ENCODE results near the gene LAMA4.

The LAMA4 gene

GRCh38 chr6:112253841-112254816 is at the start of gene LAMA4:
Gene LAMA4 (minus strand): TSS chr6:112254567. CDS start chr6:112254150, 417 bp downstream.
- no peak for DNase-seq (ENCODE audit: low read depth)

- no peak for DNase-seq (ENCODE audit: low read depth)
These were observed 47.9 kb upstream of the LAMA4 start for GRCh38 chr6:112302142-112302705.

- no peak for DNase-seq (ENCODE audit: low read depth)
These were observed 46.5 kb upstream of the LAMA4 start for GRCh38 chr6:112300896-112301295.

- DNase-seq (ENCODE audit: low read depth), result no peak
These were observed 44.5 kb upstream of the LAMA4 start for GRCh38 chr6:112298816-112299281.

- DNase-seq (ENCODE audit: low read depth), result no peak
These were observed 43.8 kb upstream of the LAMA4 start for GRCh38 chr6:112298021-112298745.

GRCh38 chr6:112296694-112297093 is 42.3 kb upstream of the LAMA4 start:
- DNase-seq (ENCODE audit: low read depth), result no peak

- no peak for DNase-seq (ENCODE audit: low read depth)
These were observed 41.8 kb upstream of the LAMA4 start for GRCh38 chr6:112296122-112296521.

GRCh38 chr6:112291161-112291762 is 36.9 kb upstream of the LAMA4 start:
- no peak for DNase-seq (ENCODE audit: low read depth)

GRCh38 chr6:112289038-112289566 is 34.7 kb upstream of the LAMA4 start:
- no peak for DNase-seq (ENCODE audit: low read depth)

GRCh38 chr6:112288475-112288874 is 34.1 kb upstream of the LAMA4 start:
- no peak for DNase-seq (ENCODE audit: low read depth)

- DNase-seq (ENCODE audit: low read depth), result no peak
These were observed 33.3 kb upstream of the LAMA4 start for GRCh38 chr6:112287577-112288225.

- DNase-seq (ENCODE audit: low read depth), result no peak
These were observed 32.3 kb upstream of the LAMA4 start for GRCh38 chr6:112286500-112287144.

- DNase-seq (ENCODE audit: low read depth), result no peak
These were observed 31.6 kb upstream of the LAMA4 start for GRCh38 chr6:112286010-112286409.

GRCh38 chr6:112284603-112285002 is 30.2 kb upstream of the LAMA4 start:
- no peak for DNase-seq (ENCODE audit: low read depth)

GRCh38 chr6:112283621-112284020 is 29.3 kb upstream of the LAMA4 start:
- DNase-seq (ENCODE audit: low read depth), result no peak

GRCh38 chr6:112281821-112282615 is 27.7 kb upstream of the LAMA4 start:
- no peak for DNase-seq (ENCODE audit: low read depth)

GRCh38 chr6:112279031-112279935 is 24.9 kb upstream of the LAMA4 start:
- no peak for DNase-seq (ENCODE audit: low read depth)

- no peak for DNase-seq (ENCODE audit: low read depth)
These were observed 21.0 kb upstream of the LAMA4 start for GRCh38 chr6:112275365-112275764.

GRCh38 chr6:112274774-112275173 is 20.4 kb upstream of the LAMA4 start:
- no peak for DNase-seq (ENCODE audit: low read depth)
